Smooth muscle cell (in vitro differentiated cells): ENCODE measurements around the gene S100A16. TPM values are rescaled to one million over a fixed set of nuclear protein-coding genes. Genes with fewer than 3 reads are reported as not detected.
A peak's percentile ranks its signal among the peaks of the same experiment; 100 is the strongest.
"Not testable (repeated sequence)": the region's sequence is repeated elsewhere in the genome, so short reads cannot be mapped to it uniquely, and the experiment has no call there.

Experiments used
- DNase-seq: peaks from one replicate; lab custom pipeline; 2025; ENCODE audit not compliant: unreplicated experiment; lab: John Stamatoyannopoulos, UW
- H2AFZ ChIP-seq: fragments of 200-600 bp; sonication (generic); 2 replicates; pipeline ENCODE4 v1.6.0; 2016; ENCODE audit warnings: antibody characterized with exemption, low read depth, mild to moderate bottlenecking
- H3F3A ChIP-seq: fragments of 200-600 bp; sonication (generic); 2 replicates; pipeline ENCODE4 v1.6.0; 2017; ENCODE audit warnings: antibody characterized with exemption, low read depth
- H3K27ac ChIP-seq: fragments of 200-600 bp; sonication (generic); 2 replicates; pipeline ENCODE4 v1.5.1; 2016; ENCODE audit warnings: low read depth, mild to moderate bottlenecking
- H3K27me3 ChIP-seq: fragments of 200-600 bp; sonication (generic); 2 replicates; pipeline ENCODE4 v1.6.1; 2016; ENCODE audit warnings: low read depth, mild to moderate bottlenecking
- H3K36me3 ChIP-seq: fragments of 200-600 bp; sonication (generic); 2 replicates; pipeline ENCODE4 v1.5.1; 2016; ENCODE audit warnings: low read depth
- H3K4me1 ChIP-seq: fragments of 200-600 bp; sonication (generic); 2 replicates; pipeline ENCODE4 v1.5.1; 2016; ENCODE audit warnings: low read depth
- H3K4me2 ChIP-seq: fragments of 200-600 bp; sonication (generic); 2 replicates; pipeline ENCODE4 v1.6.0; 2016; ENCODE audit warnings: mild to moderate bottlenecking
- H3K4me3 ChIP-seq: fragments of 200-600 bp; sonication (generic); 2 replicates; pipeline ENCODE4 v1.5.1; 2016; ENCODE audit warnings: mild to moderate bottlenecking
- H3K79me2 ChIP-seq: fragments of 200-600 bp; sonication (generic); 2 replicates; pipeline ENCODE4 v1.6.0; 2016; ENCODE audit warnings: low read depth, mild to moderate bottlenecking
- H3K9ac ChIP-seq: fragments of 200-600 bp; sonication (generic); 2 replicates; pipeline ENCODE4 v1.6.0; 2016; ENCODE audit warnings: low read depth
- H3K9me3 ChIP-seq: fragments of 200-600 bp; sonication (generic); replicated peaks from 2 replicates; pipeline ENCODE4 v1.5.1; 2016; ENCODE audit warnings: low read depth
- H4K20me1 ChIP-seq: fragments of 200-600 bp; sonication (generic); 2 replicates; pipeline ENCODE4 v1.6.0; 2016; ENCODE audit warnings: low read depth
- CTCF ChIP-seq: fragments of 200-600 bp; sonication (generic); IDR thresholded peaks from 2 replicates; pipeline ENCODE4 v1.5.1; 2017; ENCODE audit warnings: borderline replicate concordance, mild to moderate bottlenecking, antibody characterized with exemption; ENCODE audit not compliant: insufficient read depth, poor library complexity, severe bottlenecking
- WGBS: methylation state at CpG from one replicate; pipeline ENCODE4 v1.1.7; 2016; ENCODE audit warnings: low lambda C conversion rate; 5-methylcytosine and 5-hydroxymethylcytosine counted together
- polyA plus RNA-seq: library from polyadenylated mRNA; unstranded; fragments of >200 nt; fragmentation: Nextera tagmentation; extraction: Ambion mirVana; gene quantifications from 2 replicates; pipeline ENCODE4 v1.2.1, GENCODE V29; 2016
- total RNA-seq: library from RNA; depleted of rRNA; stranded (reverse); fragments of >200 nt; gene quantifications from 2 replicates; pipeline ENCODE4 v1.2.3, GENCODE V29; 2014

The S100A16 gene
- total and polyA plus RNA-seq, 2 experiments from 2014 or later, result 238 to 302 TPM

GRCh38 chr1:153563991-153564390 lies 48.9 kb downstream of the S100A16 start:
- H3K4me2 ChIP-seq, result no peak overlapping the region
- 93% methylated on average over 7 of the region's 7 CpGs for WGBS
- H3K9me3 ChIP-seq, result no peaks in the 10 kb centered on the region
- no peaks in the 10 kb centered on the region for H4K20me1 ChIP-seq
- H3K27me3 ChIP-seq, result no peaks in the 10 kb centered on the region
- H3K4me1 ChIP-seq, result peaks cover 34% of the 10 kb centered on the region
- peak overlapping the region; percentile 100 for H3K27ac ChIP-seq
- H3K9ac ChIP-seq, result no peak overlapping the region
- H2AFZ ChIP-seq, result no peak overlapping the region
- TF ChIP-seq CTCF, result no peak
- no peaks in the 10 kb centered on the region for H3K36me3 ChIP-seq
- H3F3A ChIP-seq, result peaks cover 8% of the 10 kb centered on the region
- no peak for DNase-seq
- no peaks in the 10 kb centered on the region for H3K79me2 ChIP-seq
- H3K4me3 ChIP-seq, result no peak overlapping the region

- Histone ChIP-seq H3K4me1 (peaks cover 34% of the 10 kb centered on the region), H3K27me3 (no peaks in the 10 kb centered on the region), H3K4me3 (no peak overlapping the region), H3K9ac (no peak overlapping the region), H4K20me1 (no peaks in the 10 kb centered on the region), H3K9me3 (no peaks in the 10 kb centered on the region), H3K27ac (no peak overlapping the region), H3K36me3 (no peaks in the 10 kb centered on the region), H3K79me2 (no peaks in the 10 kb centered on the region), H3K4me2 (no peak overlapping the region), H2AFZ (no peak overlapping the region), H3F3A (peaks cover 8% of the 10 kb centered on the region)
- WGBS, result 66% methylated on average over 6 of the region's 6 CpGs
- TF ChIP-seq CTCF, result no peak
- no peak for DNase-seq
Observed at GRCh38 chr1:153563483-153563901, 49.4 kb downstream of the S100A16 start.

GRCh38 chr1:153562021-153562420 lies 50.9 kb downstream of the S100A16 start:
- H3F3A ChIP-seq, H3K9me3 ChIP-seq, DNase-seq, H3K4me2 ChIP-seq, H3K36me3 ChIP-seq, H3K27ac ChIP-seq, H3K4me3 ChIP-seq, H3K27me3 ChIP-seq, H2AFZ ChIP-seq, H4K20me1 ChIP-seq, H3K79me2 ChIP-seq, H3K9ac ChIP-seq: not testable (repeated sequence)
- H3K4me1 ChIP-seq, result peaks cover 19% of the 10 kb centered on the region
- WGBS, result 88% methylated on average over 3 of the region's 3 CpGs

- no peaks in the 10 kb centered on the region for H4K20me1 ChIP-seq
- no peak overlapping the region for H3K27ac ChIP-seq
- H3K9me3 ChIP-seq, result no peaks in the 10 kb centered on the region
- no peak for TF ChIP-seq CTCF
- H3K36me3 ChIP-seq, result no peaks in the 10 kb centered on the region
- 95% methylated on average over 3 of the region's 3 CpGs for WGBS
- no peak overlapping the region for H3K4me2 ChIP-seq
- no peak overlapping the region for H3K9ac ChIP-seq
- no peak overlapping the region for H3K4me3 ChIP-seq
- no peaks in the 10 kb centered on the region for H3K27me3 ChIP-seq
- peaks cover 3% of the 10 kb centered on the region for H3F3A ChIP-seq
- H2AFZ ChIP-seq, result no peak overlapping the region
- no peaks in the 10 kb centered on the region for H3K79me2 ChIP-seq
- no peak for DNase-seq
- H3K4me1 ChIP-seq, result peaks cover 15% of the 10 kb centered on the region
Observed at GRCh38 chr1:153561466-153561985, 51.4 kb downstream of the S100A16 start.
